HEK293 (cell line): Measurements from ENCODE around the gene GTPBP1.

Experiments
- PRDM6 ChIP-seq: fragments of 450-650 bp; formaldehyde crosslinking; IDR thresholded peaks from 2 replicates; pipeline ENCODE4 v1.5.1; 2017; ENCODE audit warnings: missing biosample characterization, missing genetic modification characterization
- REST ChIP-seq: fragments of 450-650 bp; formaldehyde crosslinking; IDR thresholded peaks from 2 replicates; pipeline ENCODE4 v1.5.1; 2016; ENCODE audit warnings: missing biosample characterization, missing genetic modification characterization
- ZNF175 ChIP-seq: fragments of 450-650 bp; formaldehyde crosslinking; IDR thresholded peaks from 2 replicates; pipeline ENCODE4 v1.5.1; 2016; ENCODE audit warnings: missing biosample characterization, missing genetic modification characterization
- ZNF311 ChIP-seq: fragments of 450-650 bp; formaldehyde crosslinking; IDR thresholded peaks from 2 replicates; pipeline ENCODE4 v1.5.1; 2017; ENCODE audit warnings: missing biosample characterization, missing genetic modification characterization, borderline replicate concordance
- ZNF426 ChIP-seq: fragments of 450-650 bp; formaldehyde crosslinking; IDR thresholded peaks from 2 replicates; pipeline ENCODE4 v1.5.1; 2017; ENCODE audit warnings: missing biosample characterization, missing genetic modification characterization, mild to moderate bottlenecking, inconsistent platforms, moderate library complexity
- ZNF660 ChIP-seq: fragments of 450-650 bp; IDR thresholded peaks from 2 replicates; pipeline ENCODE4 v1.5.1; 2018; ENCODE audit warnings: missing biosample characterization, mild to moderate bottlenecking, missing genetic modification characterization
- ZNF785 ChIP-seq: fragments of 450-650 bp; formaldehyde crosslinking; IDR thresholded peaks from 2 replicates; pipeline ENCODE4 v1.5.1; 2016; ENCODE audit warnings: missing biosample characterization, missing genetic modification characterization
- TF ChIP-seq, protein P1 (sequence below): fragments of 450-650 bp; formaldehyde crosslinking; IDR thresholded peaks from 2 replicates; pipeline ENCODE4 v1.5.1; 2016; ENCODE audit warnings: missing biosample characterization, missing genetic modification characterization

DNA sequence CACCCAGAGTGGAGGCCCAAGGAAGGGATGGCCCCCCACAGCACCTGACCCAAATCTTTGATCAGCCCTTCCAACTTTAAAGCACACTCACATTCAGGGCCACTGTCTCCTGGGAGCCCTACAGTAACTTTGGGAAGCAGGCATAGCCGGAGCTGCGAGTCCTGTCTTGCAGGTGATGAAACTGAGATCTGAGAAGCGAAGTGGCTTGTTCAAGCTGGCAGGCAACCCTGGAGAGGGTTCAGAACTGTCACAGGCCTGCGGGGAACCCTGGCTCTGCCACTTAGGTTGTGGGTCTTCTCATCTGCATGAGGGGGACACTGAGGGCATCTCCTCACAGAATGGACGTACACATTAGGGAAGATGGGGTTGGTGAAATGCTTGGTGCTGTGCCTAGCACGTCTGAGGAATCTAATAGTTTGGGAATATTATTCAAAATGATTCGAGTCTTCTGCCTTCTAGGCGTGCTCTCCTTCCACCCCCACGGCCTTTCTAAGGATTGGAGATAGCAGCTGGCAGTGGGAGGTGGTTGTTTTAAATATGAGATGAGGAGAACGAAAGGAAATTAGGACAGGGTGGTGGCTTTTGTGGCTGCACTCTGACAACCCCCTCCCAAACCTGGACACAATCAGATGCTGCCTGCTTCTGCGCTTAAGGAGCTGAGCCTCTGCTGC is 68.9 kb downstream of the GTPBP1 start:
- TF ChIP-seq ZNF785 (tag by site-specific recombination) = no peak
- TF ChIP-seq, protein P1, sequence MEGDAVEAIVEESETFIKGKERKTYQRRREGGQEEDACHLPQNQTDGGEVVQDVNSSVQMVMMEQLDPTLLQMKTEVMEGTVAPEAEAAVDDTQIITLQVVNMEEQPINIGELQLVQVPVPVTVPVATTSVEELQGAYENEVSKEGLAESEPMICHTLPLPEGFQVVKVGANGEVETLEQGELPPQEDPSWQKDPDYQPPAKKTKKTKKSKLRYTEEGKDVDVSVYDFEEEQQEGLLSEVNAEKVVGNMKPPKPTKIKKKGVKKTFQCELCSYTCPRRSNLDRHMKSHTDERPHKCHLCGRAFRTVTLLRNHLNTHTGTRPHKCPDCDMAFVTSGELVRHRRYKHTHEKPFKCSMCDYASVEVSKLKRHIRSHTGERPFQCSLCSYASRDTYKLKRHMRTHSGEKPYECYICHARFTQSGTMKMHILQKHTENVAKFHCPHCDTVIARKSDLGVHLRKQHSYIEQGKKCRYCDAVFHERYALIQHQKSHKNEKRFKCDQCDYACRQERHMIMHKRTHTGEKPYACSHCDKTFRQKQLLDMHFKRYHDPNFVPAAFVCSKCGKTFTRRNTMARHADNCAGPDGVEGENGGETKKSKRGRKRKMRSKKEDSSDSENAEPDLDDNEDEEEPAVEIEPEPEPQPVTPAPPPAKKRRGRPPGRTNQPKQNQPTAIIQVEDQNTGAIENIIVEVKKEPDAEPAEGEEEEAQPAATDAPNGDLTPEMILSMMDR (tag by site-specific recombination) = no peak
- no peak for TF ChIP-seq ZNF426 (tag by site-specific recombination)
- no peak for TF ChIP-seq PRDM6 (tag by site-specific recombination)
- no peak for TF ChIP-seq ZNF311 (tag by site-specific recombination)
- TF ChIP-seq ZNF175 (tag by site-specific recombination) = no peak
- TF ChIP-seq REST (tag by site-specific recombination) = no peak
- TF ChIP-seq ZNF660 (tag by site-specific recombination) = no peak
